Measurements from ENCODE around the gene SLC16A3. TPM values are rescaled to one million over a fixed set of nuclear protein-coding genes. Genes with fewer than 3 reads are reported as not detected.
A peak's percentile ranks its signal among the peaks of the same experiment; 100 is the strongest.

SLC16A3 gene
- total and polyA plus RNA-seq, 2 experiments from 2014 or later, result 63.2 to 313 TPM

DNA sequence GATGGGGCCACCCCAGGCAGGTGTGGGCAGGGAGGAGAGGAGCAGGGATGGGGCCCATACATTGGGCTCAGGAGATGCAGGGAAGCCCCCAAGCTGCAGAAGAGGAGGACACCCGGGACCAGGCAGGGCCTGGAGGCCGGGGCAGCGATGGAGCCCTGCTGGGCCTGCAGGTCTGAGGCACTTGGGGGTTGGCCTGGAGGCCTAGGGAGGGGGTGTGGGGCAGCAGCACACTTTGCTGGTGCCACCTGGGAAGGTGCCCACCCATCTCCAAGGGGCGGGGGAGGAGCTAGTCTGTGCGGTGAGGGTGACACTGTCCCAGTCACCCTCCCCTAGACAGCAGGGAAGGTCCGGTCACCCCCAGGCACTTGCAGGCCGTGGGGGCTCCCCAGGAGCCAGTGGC lies 9.8 kb upstream of the SLC16A3 start:
- Histone ChIP-seq H3K27ac (no peak overlapping the region), H3K4me3 (no peak overlapping the region), H3K9me3 (ENCODE audit: low read depth) (no peaks in the 10 kb centered on the region), H3K36me3 (no peaks in the 10 kb centered on the region), H3K4me1 (ENCODE audit: low read depth) (no peaks in the 10 kb centered on the region), H3K27me3 (no peaks in the 10 kb centered on the region)
- TF ChIP-seq, protein P1, sequence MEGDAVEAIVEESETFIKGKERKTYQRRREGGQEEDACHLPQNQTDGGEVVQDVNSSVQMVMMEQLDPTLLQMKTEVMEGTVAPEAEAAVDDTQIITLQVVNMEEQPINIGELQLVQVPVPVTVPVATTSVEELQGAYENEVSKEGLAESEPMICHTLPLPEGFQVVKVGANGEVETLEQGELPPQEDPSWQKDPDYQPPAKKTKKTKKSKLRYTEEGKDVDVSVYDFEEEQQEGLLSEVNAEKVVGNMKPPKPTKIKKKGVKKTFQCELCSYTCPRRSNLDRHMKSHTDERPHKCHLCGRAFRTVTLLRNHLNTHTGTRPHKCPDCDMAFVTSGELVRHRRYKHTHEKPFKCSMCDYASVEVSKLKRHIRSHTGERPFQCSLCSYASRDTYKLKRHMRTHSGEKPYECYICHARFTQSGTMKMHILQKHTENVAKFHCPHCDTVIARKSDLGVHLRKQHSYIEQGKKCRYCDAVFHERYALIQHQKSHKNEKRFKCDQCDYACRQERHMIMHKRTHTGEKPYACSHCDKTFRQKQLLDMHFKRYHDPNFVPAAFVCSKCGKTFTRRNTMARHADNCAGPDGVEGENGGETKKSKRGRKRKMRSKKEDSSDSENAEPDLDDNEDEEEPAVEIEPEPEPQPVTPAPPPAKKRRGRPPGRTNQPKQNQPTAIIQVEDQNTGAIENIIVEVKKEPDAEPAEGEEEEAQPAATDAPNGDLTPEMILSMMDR (IDR thresholded peaks at IDR 0.05; ENCODE audit: low read depth, low read length), result no peak
- DNase-seq (ENCODE audit: low read depth in 1 of 2, low spot score in 1 of 2), result no peak

GRCh38 chr17:82219753-82220709 lies 8.8 kb upstream of the SLC16A3 start:
- Histone ChIP-seq H3K4me3 (no peak overlapping the region), H3K36me3 (no peaks in the 10 kb centered on the region), H3K27ac (no peak overlapping the region), H3K27me3 (no peaks in the 10 kb centered on the region), H3K4me1 (ENCODE audit: low read depth) (no peaks in the 10 kb centered on the region), H3K9me3 (ENCODE audit: low read depth) (no peaks in the 10 kb centered on the region)
- TF ChIP-seq, protein P1 (IDR thresholded peaks at IDR 0.05; ENCODE audit: low read depth, low read length), result no peak
- DNase-seq (ENCODE audit: low read depth in 1 of 2, low spot score in 1 of 2), result no peak

DNA sequence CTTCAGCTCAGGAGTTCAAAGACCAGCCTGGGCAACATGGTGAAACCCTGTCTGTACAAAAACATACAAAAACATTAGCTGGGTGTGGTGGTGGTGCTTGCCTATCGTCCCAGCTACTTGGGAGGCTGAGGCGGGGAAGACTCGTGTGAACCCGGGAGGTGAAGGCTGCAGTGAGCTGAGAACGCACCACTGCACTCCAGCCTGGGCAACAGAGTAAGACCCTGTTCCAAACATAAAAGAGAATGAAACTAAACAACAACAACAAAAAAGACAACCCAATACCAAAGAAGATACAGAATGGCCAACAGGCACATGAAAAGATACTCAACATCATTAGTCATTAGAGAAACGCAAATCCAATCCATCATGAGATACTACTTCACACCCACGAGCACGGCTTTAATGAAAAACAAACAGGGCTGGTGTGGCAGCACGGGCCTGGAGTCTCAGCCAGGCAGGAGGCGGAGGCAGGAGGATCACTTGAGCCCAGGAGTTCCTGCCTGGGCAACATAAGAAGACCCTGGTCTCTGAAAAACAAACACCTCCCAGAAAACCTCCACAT lies 7.4 kb upstream of the SLC16A3 start:
- Histone ChIP-seq H3K27me3 (no peaks in the 10 kb centered on the region), H3K4me1 (ENCODE audit: low read depth) (peaks cover 11% of the 10 kb centered on the region), H3K4me3 (no peak overlapping the region), H3K36me3 (no peaks in the 10 kb centered on the region), H3K9me3 (ENCODE audit: low read depth) (no peaks in the 10 kb centered on the region), H3K27ac (no peak overlapping the region)
- TF ChIP-seq, protein P1 (IDR thresholded peaks at IDR 0.05; ENCODE audit: low read depth, low read length), result no peak
- DNase-seq (ENCODE audit: low read depth in 1 of 2, low spot score in 1 of 2), result no peak

DNA sequence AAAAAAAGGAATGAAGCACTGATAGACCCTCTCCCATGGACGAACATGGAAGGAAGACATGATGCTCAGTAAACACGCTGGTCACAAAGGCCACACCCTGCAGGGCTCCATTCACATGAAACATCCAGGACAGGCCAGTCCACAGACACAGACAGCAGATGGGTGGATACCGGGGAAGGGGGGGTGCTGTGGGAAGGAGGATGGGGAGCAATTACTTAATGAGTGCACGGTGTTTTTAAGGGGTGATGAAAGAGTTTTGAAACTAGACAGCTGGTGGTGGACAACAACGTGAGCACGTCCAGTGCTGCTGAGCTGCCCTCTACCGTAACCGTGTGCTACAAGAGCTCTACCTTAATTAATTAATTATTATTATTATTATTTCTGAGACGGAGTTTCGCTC lies 6.0 kb upstream of the SLC16A3 start:
- Histone ChIP-seq H3K27me3 (no peaks in the 10 kb centered on the region), H3K4me3 (no peak overlapping the region), H3K27ac (no peak overlapping the region), H3K4me1 (ENCODE audit: low read depth) (peaks cover 17% of the 10 kb centered on the region), H3K36me3 (no peaks in the 10 kb centered on the region), H3K9me3 (ENCODE audit: low read depth) (no peaks in the 10 kb centered on the region)
- peak in 1 of 2 donors; percentile 60 for DNase-seq (ENCODE audit: low read depth in 1 of 2, low spot score in 1 of 2)
- TF ChIP-seq, protein P1 (IDR thresholded peaks at IDR 0.05; ENCODE audit: low read depth, low read length), result no peak

DNA sequence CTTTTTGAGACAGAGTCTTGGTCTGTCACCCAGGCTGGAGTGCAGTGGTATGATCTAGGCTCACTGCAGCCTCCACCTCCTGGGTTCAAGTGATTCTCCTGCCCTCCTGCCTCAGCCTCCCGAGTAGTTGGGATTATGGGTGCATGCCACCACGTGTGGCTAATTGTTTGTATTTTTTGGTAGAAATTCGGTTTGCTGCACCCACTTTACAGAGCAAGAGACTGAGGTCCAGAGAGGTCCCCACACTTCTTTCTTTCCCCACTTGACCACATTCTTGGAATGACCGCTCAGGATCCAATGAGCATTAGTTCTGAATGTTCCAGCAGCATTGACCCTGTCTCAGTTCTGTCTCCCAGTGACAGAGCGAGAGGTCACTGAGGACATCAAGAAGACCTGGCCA lies 5.3 kb upstream of the SLC16A3 start:
- no peak overlapping the region for H3K27ac ChIP-seq
- H3K4me1 ChIP-seq (ENCODE audit: low read depth), result peaks cover 17% of the 10 kb centered on the region
- H3K36me3 ChIP-seq, result no peaks in the 10 kb centered on the region
- no peak overlapping the region for H3K4me3 ChIP-seq
- DNase-seq (ENCODE audit: low read depth in 1 of 2, low spot score in 1 of 2), result no peak
- H3K9me3 ChIP-seq (ENCODE audit: low read depth), result no peaks in the 10 kb centered on the region
- H3K27me3 ChIP-seq, result no peaks in the 10 kb centered on the region
- TF ChIP-seq, protein P1 (IDR thresholded peaks at IDR 0.05; ENCODE audit: low read depth, low read length), result no peak

Measured in cardiac muscle cell (in vitro differentiated cells and primary cell).